Gastroesophageal sphincter (tissue), 4 donors: ENCODE data around the gene PACRG. TPM values are rescaled to one million over a fixed set of nuclear protein-coding genes. Genes with fewer than 3 reads are reported as not detected.

Source experiments
- ATAC-seq: fragments of 150-250 bp; one replicate; pipeline ENCODE4 v1.9.1; 2016; ENCODE audit warnings: mild to moderate bottlenecking, moderate library complexity
- H3K27ac ChIP-seq, 4 donors: fragments of 200-600 bp; sonication (generic) in 3 of 4; 1 replicate in 3 of 4; 2 replicates in 1 of 4; pipeline ENCODE4 v1.5.1; 2016 to 2019
- H3K27me3 ChIP-seq: fragments of 200-600 bp; sonication (generic); one replicate; pipeline ENCODE4 v1.5.1; 2019
- H3K36me3 ChIP-seq, 2 donors: fragments of 200-600 bp; sonication (generic); one replicate each; pipeline ENCODE4 v1.5.1; 2019; ENCODE audit warnings: control low read depth in 1 of 2
- H3K4me1 ChIP-seq, 3 donors: fragments of 200-600 bp; sonication (generic); 1 replicate in 2 of 3; 2 replicates in 1 of 3; pipeline ENCODE4 v1.5.1; 2016 to 2019; ENCODE audit warnings: control low read depth in 2 of 3
- H3K4me3 ChIP-seq, 2 donors: fragments of 200-600 bp; sonication (generic); one replicate each; pipeline ENCODE4 v1.5.1; 2019; ENCODE audit warnings: mild to moderate bottlenecking in 1 of 2, moderate library complexity in 1 of 2
- H3K9me3 ChIP-seq, 3 donors: fragments of 200-600 bp; sonication (generic); one replicate each; pipeline ENCODE4 v1.5.1; 2017 to 2019; ENCODE audit warnings: control low read depth in 2 of 3
- EP300 ChIP-seq: sonication (generic); formaldehyde crosslinking; IDR thresholded peaks from one replicate; pipeline ENCODE4 v1.6.1; 2017; ENCODE audit warnings: antibody characterized with exemption, mild to moderate bottlenecking
- POLR2A ChIP-seq, 2 donors: fragments of 450-650 bp; IDR thresholded peaks; one replicate each; pipeline ENCODE4 v1.6.1; 2017; ENCODE audit warnings: antibody characterized with exemption in 2 of 2, mild to moderate bottlenecking in 2 of 2, moderate library complexity in 1 of 2
- POLR2AphosphoS5 ChIP-seq: sonication (generic); formaldehyde crosslinking; IDR thresholded peaks from one replicate; pipeline ENCODE4 v1.6.1; 2017; ENCODE audit warnings: antibody characterized with exemption
- WGBS, 2 donors: methylation state at CpG; one replicate each; pipeline ENCODE4 v1.1.5; 2018; ENCODE audit warnings: low coverage in 1 of 2; 5-methylcytosine and 5-hydroxymethylcytosine counted together
- total RNA-seq, 4 donors: library from RNA; depleted of rRNA; stranded (reverse); fragments of >200 nt; gene quantifications; one replicate each; pipeline ENCODE4 v1.1.0, GENCODE V29; 2016
- TF ChIP-seq, protein P1 (sequence below), 4 experiments: fragments of 200-600 bp in 2 of 4; fragments of 450-650 bp in 2 of 4; sonication (generic) in 1 of 4; IDR thresholded peaks; one replicate each; pipeline ENCODE4 v1.5.1; 2017 to 2019; ENCODE audit warnings: antibody characterized with exemption in 4 of 4, mild to moderate bottlenecking in 2 of 4, moderate library complexity in 2 of 4

Gene PACRG
- total RNA-seq, 4 donors from 2014 or later = 1.0 to 7.0 TPM; not detected in 2

DNA sequence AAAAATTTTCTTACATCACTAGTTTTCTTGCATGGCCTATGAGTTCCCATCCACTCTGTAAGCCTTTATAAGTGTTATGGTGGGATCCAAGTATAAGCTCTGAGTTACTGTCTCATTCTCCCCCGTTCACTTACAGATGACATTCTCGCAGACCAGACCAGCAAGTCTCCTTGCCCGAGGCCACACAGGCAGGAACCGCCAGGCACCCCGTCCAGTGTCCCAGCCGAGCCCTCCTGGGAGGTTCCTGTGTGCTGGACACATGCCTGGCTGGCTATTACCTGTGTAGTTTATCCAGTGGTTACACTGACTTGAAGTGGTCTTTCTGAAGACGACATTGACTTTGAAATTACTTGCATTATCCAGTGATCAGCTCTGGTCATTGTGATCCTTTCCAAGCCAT, 451.9 kb downstream of the PACRG start:
- Histone ChIP-seq H3K9me3 (no peaks in the 10 kb centered on the region), H3K4me1 (peaks cover 0 to 15% (median 0%) of the 10 kb centered on the region in 3 donors), H3K36me3 (no peaks in the 10 kb centered on the region), H3K27me3 (no peaks in the 10 kb centered on the region), H3K4me3 (no peak overlapping the region), H3K27ac (no peak overlapping the region)
- WGBS, 2 donors = 95% methylated on average over 7 of the region's 7 CpGs; no CpG with 5 or more reads in 1 of the 2 donors
- TF ChIP-seq, protein P1, sequence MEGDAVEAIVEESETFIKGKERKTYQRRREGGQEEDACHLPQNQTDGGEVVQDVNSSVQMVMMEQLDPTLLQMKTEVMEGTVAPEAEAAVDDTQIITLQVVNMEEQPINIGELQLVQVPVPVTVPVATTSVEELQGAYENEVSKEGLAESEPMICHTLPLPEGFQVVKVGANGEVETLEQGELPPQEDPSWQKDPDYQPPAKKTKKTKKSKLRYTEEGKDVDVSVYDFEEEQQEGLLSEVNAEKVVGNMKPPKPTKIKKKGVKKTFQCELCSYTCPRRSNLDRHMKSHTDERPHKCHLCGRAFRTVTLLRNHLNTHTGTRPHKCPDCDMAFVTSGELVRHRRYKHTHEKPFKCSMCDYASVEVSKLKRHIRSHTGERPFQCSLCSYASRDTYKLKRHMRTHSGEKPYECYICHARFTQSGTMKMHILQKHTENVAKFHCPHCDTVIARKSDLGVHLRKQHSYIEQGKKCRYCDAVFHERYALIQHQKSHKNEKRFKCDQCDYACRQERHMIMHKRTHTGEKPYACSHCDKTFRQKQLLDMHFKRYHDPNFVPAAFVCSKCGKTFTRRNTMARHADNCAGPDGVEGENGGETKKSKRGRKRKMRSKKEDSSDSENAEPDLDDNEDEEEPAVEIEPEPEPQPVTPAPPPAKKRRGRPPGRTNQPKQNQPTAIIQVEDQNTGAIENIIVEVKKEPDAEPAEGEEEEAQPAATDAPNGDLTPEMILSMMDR (IDR thresholded peaks at IDR 0.05) = no peak
- TF ChIP-seq POLR2A (IDR thresholded peaks at IDR 0.05) (no peak), POLR2AphosphoS5 (no peak), EP300 (no peak)
- no peak for ATAC-seq

DNA sequence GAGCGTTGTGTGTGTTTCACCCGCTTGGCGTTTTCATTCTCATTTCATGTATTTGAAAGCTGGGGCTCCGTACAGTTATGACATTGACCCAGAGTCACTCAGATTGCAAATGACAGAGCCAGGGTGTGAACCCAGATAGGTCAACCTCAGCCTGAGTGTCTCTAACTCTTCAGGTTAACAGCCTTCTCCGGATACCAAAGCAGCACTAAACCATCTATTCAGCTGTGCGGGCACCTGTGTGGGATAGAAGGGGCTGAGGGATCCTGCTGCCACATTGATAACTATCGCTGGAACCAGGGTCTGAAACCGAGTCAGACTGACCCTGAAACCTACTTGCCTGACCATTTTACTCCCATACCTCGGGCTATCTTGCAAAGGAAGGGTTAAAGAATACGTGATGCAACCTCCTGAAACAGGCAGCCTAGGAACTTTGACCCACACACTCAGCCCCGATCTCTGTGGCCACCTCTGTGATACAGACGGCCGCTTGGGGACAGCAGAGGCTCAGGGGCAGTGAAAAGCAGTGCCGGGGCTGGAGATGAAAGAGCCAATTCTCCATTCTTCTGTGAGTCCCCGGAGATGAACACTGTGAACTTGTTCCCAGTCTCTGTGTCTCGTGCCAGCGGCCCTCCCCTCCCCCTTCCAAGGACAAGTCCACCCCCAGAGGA, 453.2 kb downstream of the PACRG start:
- ATAC-seq = peak; percentile 74
- 49 to 83% methylated on average over 8 to 10 of the region's 17 CpGs for WGBS, 2 donors
- peaks cover 0 to 15% (median 0%) of the 10 kb centered on the region in 3 donors for H3K4me1 ChIP-seq
- H3K27me3 ChIP-seq = no peaks in the 10 kb centered on the region
- H3K36me3 ChIP-seq = no peaks in the 10 kb centered on the region
- no peak overlapping the region for H3K27ac ChIP-seq
- H3K9me3 ChIP-seq = no peaks in the 10 kb centered on the region
- TF ChIP-seq POLR2A (IDR thresholded peaks at IDR 0.05) (no peak), EP300 (no peak), POLR2AphosphoS5 (no peak)
- TF ChIP-seq, protein P1 (IDR thresholded peaks at IDR 0.05) = peak; percentile 30 to 86 (median 56)
- no peak overlapping the region for H3K4me3 ChIP-seq

GRCh38 chr6:163181666-163182180, 453.9 kb downstream of the PACRG start:
- peaks cover 0 to 15% (median 0%) of the 10 kb centered on the region in 3 donors for H3K4me1 ChIP-seq
- H3K27me3 ChIP-seq = no peaks in the 10 kb centered on the region
- H3K36me3 ChIP-seq = no peaks in the 10 kb centered on the region
- ATAC-seq = no peak
- WGBS, 2 donors = 92 to 94% methylated on average over 5 to 13 of the region's 16 CpGs
- H3K9me3 ChIP-seq = no peaks in the 10 kb centered on the region
- H3K4me3 ChIP-seq = no peak overlapping the region
- no peak overlapping the region for H3K27ac ChIP-seq
- TF ChIP-seq POLR2AphosphoS5 (no peak), POLR2A (IDR thresholded peaks at IDR 0.05) (no peak), EP300 (no peak)
- TF ChIP-seq, protein P1 (IDR thresholded peaks at IDR 0.05) = no peak

DNA sequence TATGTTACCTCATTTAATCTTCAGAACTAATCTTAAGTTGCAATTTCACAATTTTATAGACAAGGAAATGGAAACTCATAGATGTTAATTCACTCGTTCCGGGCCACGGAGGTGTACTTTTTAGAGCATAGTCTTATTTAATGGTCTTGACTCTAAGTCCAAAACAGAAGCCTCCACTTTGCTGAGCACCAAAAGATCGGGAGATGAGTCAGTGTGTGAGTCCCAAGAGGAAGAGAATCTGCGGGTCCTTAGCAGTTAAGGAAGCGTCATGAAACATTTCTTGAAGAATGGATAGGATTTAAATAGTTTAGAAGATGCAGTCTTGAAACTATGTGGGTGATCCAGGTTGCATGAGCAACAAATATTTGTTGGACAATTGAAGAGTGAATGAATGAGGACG, 454.9 kb downstream of the PACRG start:
- no peak overlapping the region for H3K4me3 ChIP-seq
- H3K27me3 ChIP-seq = no peaks in the 10 kb centered on the region
- no peaks in the 10 kb centered on the region for H3K36me3 ChIP-seq
- H3K4me1 ChIP-seq = peaks cover 0 to 15% (median 0%) of the 10 kb centered on the region in 3 donors
- 93 to 94% methylated on average over 7 of the region's 7 CpGs for WGBS, 2 donors
- H3K9me3 ChIP-seq = no peaks in the 10 kb centered on the region
- no peak for ATAC-seq
- TF ChIP-seq, protein P1 (IDR thresholded peaks at IDR 0.05) = no peak
- no peak for TF ChIP-seq POLR2AphosphoS5
- no peak for TF ChIP-seq EP300
- no peak for TF ChIP-seq POLR2A (IDR thresholded peaks at IDR 0.05)
- peak overlapping the region in 1 of 4 donors; percentile 3 for H3K27ac ChIP-seq

DNA sequence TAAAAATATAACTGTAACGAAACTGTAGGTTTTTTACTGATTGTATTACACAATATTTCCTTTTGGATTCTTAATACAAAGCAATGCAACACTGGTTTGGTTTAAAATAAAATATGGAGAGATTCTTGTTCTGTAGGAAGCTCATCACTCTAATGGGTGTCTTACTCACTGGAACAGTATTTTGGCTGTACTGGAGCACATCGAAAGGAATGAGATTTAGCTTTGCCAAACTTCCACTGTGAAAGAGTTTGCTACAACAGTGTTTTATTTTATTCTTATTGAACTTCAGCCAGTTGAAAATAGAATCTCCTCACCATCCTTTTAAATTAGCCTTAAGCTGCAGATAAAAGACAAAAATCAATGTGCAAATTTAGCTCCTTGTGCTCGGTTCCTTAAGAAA, 456.0 kb downstream of the PACRG start:
- no peaks in the 10 kb centered on the region for H3K9me3 ChIP-seq
- H3K4me1 ChIP-seq = peaks cover 0 to 15% (median 0%) of the 10 kb centered on the region in 3 donors
- WGBS, 2 donors = 35 to 45% methylated on average over 3 of the region's 3 CpGs
- H3K27me3 ChIP-seq = no peaks in the 10 kb centered on the region
- H3K36me3 ChIP-seq = no peaks in the 10 kb centered on the region
- ATAC-seq = no peak
- no peak overlapping the region for H3K4me3 ChIP-seq
- TF ChIP-seq POLR2AphosphoS5 (no peak), POLR2A (IDR thresholded peaks at IDR 0.05) (no peak), EP300 (no peak)
- TF ChIP-seq, protein P1 (IDR thresholded peaks at IDR 0.05) = no peak
- H3K27ac ChIP-seq = peak overlapping the region in 1 of 4 donors; percentile 18
